SK-N-SH (cell line): ENCODE data around the gene MET. TPM values are rescaled to one million over a fixed set of nuclear protein-coding genes. Genes with fewer than 3 reads are reported as not detected.
"Not testable (repeated sequence)": the region's sequence is repeated elsewhere in the genome, so short reads cannot be mapped to it uniquely, and the experiment has no call there.

Source experiments
- CTCF ChIA-PET: fragments of 300-600, 350-600 bp; formaldehyde crosslinking; extraction: SDS; loops from one replicate; lab custom pipeline; 2021; lab: Yijun Ruan, JAX
- POLR2A ChIA-PET: fragments of 350-600 bp; sonication (Branson Sonifier 250); formaldehyde crosslinking; extraction: SDS; loops from one replicate; lab custom pipeline; 2020; ENCODE audit warnings: antibody characterized with exemption, inconsistent platforms; lab: Yijun Ruan, JAX
- DNase-seq: peaks from one replicate; pipeline ENCODE4 v3.0.0; 2012
- H2AFZ ChIP-seq: fragments of 200-600 bp; sonication (generic); 2 replicates; pipeline ENCODE4 v1.8.1; 2016; ENCODE audit warnings: antibody characterized with exemption, mild to moderate bottlenecking, low read depth
- H3F3A ChIP-seq: fragments of 200-600 bp; sonication (generic); replicated peaks from 2 replicates; pipeline ENCODE3; 2016; ENCODE audit warnings: antibody characterized with exemption, mild to moderate bottlenecking; ENCODE audit not compliant: insufficient read depth
- H3K27ac ChIP-seq, 2 experiments: fragments of 200-500 bp in 1 of 2; fragments of 200-600 bp in 1 of 2; sonication (Bioruptor generic) in 1 of 2; sonication (generic), shearing (Covaris generic) in 1 of 2; 2 replicates each; pipeline versions ENCODE4 v1.5.1 to v1.6.1; 2014 to 2016; ENCODE audit warnings: low read depth in 2 of 2, inconsistent platforms in 1 of 2, low read length in 1 of 2, mild to moderate bottlenecking in 1 of 2, mixed read lengths in 1 of 2
- H3K27me3 ChIP-seq: fragments of 200-600 bp; sonication (generic), shearing (Covaris generic); 2 replicates; pipeline ENCODE4 v1.6.1; 2016; ENCODE audit warnings: mixed run types; ENCODE audit not compliant: insufficient read depth
- H3K36me3 ChIP-seq, 2 experiments: fragments of 200-500 bp in 1 of 2; fragments of 200-600 bp in 1 of 2; sonication (Bioruptor generic) in 1 of 2; sonication (generic) in 1 of 2; replicated peaks in 1 of 2; 2 replicates each; pipeline versions ENCODE3 to v1.5.1; 2014 to 2016; ENCODE audit warnings: low read length in 1 of 2, mild to moderate bottlenecking in 1 of 2; ENCODE audit not compliant: insufficient read depth in 2 of 2, control insufficient read depth in 1 of 2
- H3K4me1 ChIP-seq, 2 experiments: fragments of 200-500 bp in 1 of 2; fragments of 200-600 bp in 1 of 2; sonication (Bioruptor generic) in 1 of 2; sonication (generic), shearing (Covaris generic) in 1 of 2; 2 replicates each; pipeline versions ENCODE4 v1.5.1 to v1.6.1; 2014 to 2016; ENCODE audit warnings: low read depth in 1 of 2, low read length in 1 of 2, mixed run types in 1 of 2; ENCODE audit not compliant: insufficient read depth in 2 of 2, control insufficient read depth in 1 of 2
- H3K4me2 ChIP-seq: fragments of 200-600 bp; sonication (generic), shearing (Covaris generic); 2 replicates; pipeline ENCODE4 v1.6.1; 2017; ENCODE audit warnings: mixed run types
- H3K4me3 ChIP-seq, 2 experiments: fragments of 200-500 bp in 1 of 2; fragments of 200-600 bp in 1 of 2; sonication (Bioruptor generic) in 1 of 2; sonication (generic), shearing (Covaris generic) in 1 of 2; 2 replicates each; pipeline versions ENCODE4 v1.5.1 to v1.8.1; 2014 to 2016; ENCODE audit warnings: low read depth in 2 of 2, inconsistent platforms in 1 of 2, low read length in 1 of 2, mild to moderate bottlenecking in 1 of 2, mixed read lengths in 1 of 2, moderate library complexity in 1 of 2
- H3K79me2 ChIP-seq: fragments of 200-600 bp; sonication (generic); 2 replicates; pipeline ENCODE4 v1.8.1; 2017; ENCODE audit warnings: mild to moderate bottlenecking; ENCODE audit not compliant: insufficient read depth
- H3K9ac ChIP-seq: fragments of 200-600 bp; sonication (generic); 2 replicates; pipeline ENCODE4 v1.6.1; 2017; ENCODE audit warnings: mixed run types
- H3K9me2 ChIP-seq: fragments of 200-600 bp; sonication (generic); 2 replicates; pipeline ENCODE4 v1.6.1; 2017; ENCODE audit warnings: mixed run types
- H3K9me3 ChIP-seq: fragments of 200-600 bp; sonication (generic); 2 replicates; pipeline ENCODE4 v1.6.1; 2017; ENCODE audit warnings: mixed run types, mild to moderate bottlenecking, moderate library complexity
- H4K20me1 ChIP-seq: fragments of 200-600 bp; sonication (generic); 2 replicates; pipeline ENCODE4 v1.6.1; 2017; ENCODE audit warnings: mild to moderate bottlenecking, mixed run types; ENCODE audit not compliant: insufficient read depth
- EP300 ChIP-seq, 2 experiments: IDR thresholded peaks; 2 replicates each; pipeline versions ENCODE4 v1.4.0 to v1.6.1; 2012; ENCODE audit warnings: borderline replicate concordance in 1 of 2, low read depth in 1 of 2, low read length in 1 of 2
- EZH2phosphoT487 ChIP-seq: fragments of 200-600 bp; sonication (generic); IDR thresholded peaks from 2 replicates; pipeline ENCODE4 v1.6.1; 2017; ENCODE audit warnings: low read depth, mixed run types, mild to moderate bottlenecking, antibody characterized with exemption, moderate library complexity, borderline replicate concordance
- FOXM1 ChIP-seq: IDR thresholded peaks from 2 replicates; pipeline ENCODE4 v1.4.0; 2012; ENCODE audit warnings: low read depth, mild to moderate bottlenecking
- GATA2 ChIP-seq: sonication (generic); formaldehyde crosslinking; IDR thresholded peaks from 2 replicates; pipeline ENCODE4 v1.5.0; 2020; ENCODE audit warnings: mild to moderate bottlenecking, missing genetic modification reagents
- JUND ChIP-seq: IDR thresholded peaks from 2 replicates; pipeline ENCODE4 v1.4.0; 2012
- MEF2A ChIP-seq: IDR thresholded peaks from 2 replicates; pipeline ENCODE4 v1.4.0; 2012; ENCODE audit warnings: low read depth, borderline replicate concordance
- MXI1 ChIP-seq: IDR thresholded peaks from 2 replicates; pipeline ENCODE4 v1.6.1; 2012; ENCODE audit warnings: mild to moderate bottlenecking, low read depth, low read length, improper control_type of control experiment
- RFX5 ChIP-seq: IDR thresholded peaks from 2 replicates; pipeline ENCODE4 v1.6.1; 2012; ENCODE audit warnings: mild to moderate bottlenecking, improper control_type of control experiment, low read length
- RXRA ChIP-seq: IDR thresholded peaks from 2 replicates; pipeline ENCODE4 v1.4.0; 2012; ENCODE audit warnings: low read depth, mild to moderate bottlenecking, borderline replicate concordance
- SIN3A ChIP-seq: IDR thresholded peaks from 2 replicates; pipeline ENCODE4 v1.6.1; 2012; ENCODE audit warnings: low read depth, mild to moderate bottlenecking, low read length, moderate library complexity, borderline replicate concordance
- TCF12 ChIP-seq: IDR thresholded peaks from 2 replicates; pipeline ENCODE4 v1.4.0; 2012
- TEAD4 ChIP-seq: IDR thresholded peaks from 2 replicates; pipeline ENCODE4 v1.4.0; 2012; ENCODE audit warnings: mild to moderate bottlenecking, borderline replicate concordance; ENCODE audit not compliant: insufficient read depth
- YY1 ChIP-seq: IDR thresholded peaks from 2 replicates; pipeline ENCODE4 v1.4.0; 2012; ENCODE audit warnings: low read depth, mild to moderate bottlenecking
- WGBS: methylation state at CpG from one replicate; pipeline ENCODE4 v1.1.6; 2017; ENCODE audit warnings: low lambda C conversion rate; 5-methylcytosine and 5-hydroxymethylcytosine counted together
- polyA plus RNA-seq, 3 experiments: library from polyadenylated mRNA; depleted of rRNA; stranded (reverse); fragments of >200 nt; gene quantifications; 2 replicates each; pipeline ENCODE4 v1.2.3, GENCODE V29; 2012
- TF ChIP-seq, protein P1 (sequence below): fragments of 150-350 bp; IDR thresholded peaks from 2 replicates; pipeline ENCODE4 v1.6.1; 2016; ENCODE audit warnings: mild to moderate bottlenecking, low read depth, low read length

The MET gene
- polyA plus RNA-seq, 1 of the 3 experiments (the other 2 are of a cell fraction): 38.7 TPM

DNA sequence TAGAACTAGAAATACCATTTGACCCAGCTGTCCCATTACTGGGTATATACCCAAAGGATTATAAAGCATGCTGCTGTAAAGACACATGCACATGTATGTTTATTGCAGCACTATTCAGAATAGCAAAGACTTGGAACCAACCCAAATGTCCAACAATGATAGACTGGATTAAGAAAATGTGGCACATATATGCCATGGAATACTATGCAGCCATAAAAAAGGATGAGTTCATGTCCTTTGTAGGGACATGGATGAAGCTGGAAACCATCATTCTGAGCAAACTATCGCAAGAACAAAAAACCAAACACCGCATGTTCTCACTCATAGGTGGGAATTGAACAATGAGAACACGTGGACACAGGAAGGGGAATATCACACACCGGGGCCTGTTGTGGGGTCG is 74.4 kb downstream of the MET start:
- H3K27ac ChIP-seq, H3K4me3 ChIP-seq, H3K9me2 ChIP-seq, H3K9me3 ChIP-seq, H2AFZ ChIP-seq, H3F3A ChIP-seq, H4K20me1 ChIP-seq, H3K79me2 ChIP-seq, H3K9ac ChIP-seq, DNase-seq, H3K4me1 ChIP-seq, CTCF ChIA-PET, POLR2A ChIA-PET, H3K4me2 ChIP-seq, H3K36me3 ChIP-seq: not testable (repeated sequence)
- 47% methylated on average over 5 of the region's 5 CpGs for WGBS
- peaks cover 14% of the 10 kb centered on the region; the same call in 1 of the 2 replicates for H3K27me3 ChIP-seq

DNA sequence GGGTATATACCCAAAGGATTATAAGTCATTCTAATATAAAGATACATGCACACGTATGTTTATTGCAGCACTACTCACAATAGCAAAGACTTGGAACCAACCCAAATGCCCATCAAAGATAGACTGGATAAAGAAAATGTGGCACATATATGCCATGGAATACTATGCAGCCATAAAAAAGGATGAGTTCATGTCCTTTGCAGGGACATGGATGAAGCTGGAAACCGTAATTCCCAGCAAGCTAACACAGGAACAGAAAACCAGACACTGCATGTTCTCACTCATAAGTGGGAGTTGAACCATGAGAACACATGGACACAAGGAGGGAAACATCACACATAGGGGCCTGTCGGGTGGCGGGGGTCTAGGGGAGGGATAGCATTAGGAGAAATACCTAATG is 79.1 kb downstream of the MET start:
- H4K20me1 ChIP-seq, H3K27ac ChIP-seq, H3F3A ChIP-seq, H3K79me2 ChIP-seq, H3K4me3 ChIP-seq, POLR2A ChIA-PET, DNase-seq, H3K9me3 ChIP-seq, H3K9ac ChIP-seq, H2AFZ ChIP-seq, H3K4me1 ChIP-seq, H3K9me2 ChIP-seq, H3K4me2 ChIP-seq: not testable (repeated sequence)
- CTCF ChIA-PET: interaction anchor here (0.9 kb wide), 1 partner anchor 9 kb away, joined by 3 read pairs; no protein-coding TSS in a partner anchor
- H3K36me3 ChIP-seq: peaks cover 0 to 12% of the 10 kb centered on the region in 2 experiments
- WGBS: 44% methylated on average over 4 of the region's 4 CpGs
- H3K27me3 ChIP-seq: peaks cover 13% of the 10 kb centered on the region; the same call in 1 of the 2 replicates

DNA sequence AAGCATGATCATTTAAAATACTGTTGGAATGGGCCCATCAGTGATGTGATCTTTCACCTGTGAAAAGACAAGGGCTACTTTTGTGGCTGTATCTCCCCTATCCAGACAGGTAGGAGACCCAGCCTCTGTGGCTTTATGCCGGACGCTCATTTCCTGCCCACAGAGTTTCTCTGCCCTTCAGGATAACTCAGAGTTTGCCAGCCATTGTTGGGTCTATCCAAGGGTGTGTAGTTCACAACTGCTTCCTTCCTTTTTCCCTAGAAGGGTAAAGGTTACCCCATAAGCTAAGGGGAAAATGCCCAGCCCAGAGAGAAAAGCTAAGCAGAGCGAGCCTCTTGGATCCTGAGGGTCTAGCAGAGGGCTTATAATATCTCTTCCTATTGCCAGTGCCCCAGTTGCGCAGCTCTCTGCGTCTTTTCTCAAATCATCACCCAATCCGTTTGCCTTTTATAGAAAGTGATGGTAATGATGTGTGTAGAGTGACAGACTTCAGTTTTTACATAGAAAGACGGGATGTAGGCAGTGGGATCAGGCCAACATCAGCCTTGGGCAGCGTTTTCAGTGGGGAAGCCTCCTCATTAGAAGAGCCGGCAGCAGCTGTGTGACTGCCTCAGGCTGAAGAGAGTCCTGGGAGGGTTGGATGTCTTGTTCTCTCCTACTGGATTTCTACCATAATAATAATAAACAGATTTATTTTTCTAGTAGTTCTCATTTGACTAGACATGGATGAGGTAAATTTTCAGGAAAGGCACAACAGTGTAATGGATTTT is 80.5 kb downstream of the MET start:
- CTCF ChIA-PET: interaction anchor here (1.2 to 1.4 kb wide), 2 partner anchors 13 to 26 kb away, joined by 3 to 5 read pairs; no protein-coding TSS in a partner anchor
- no peaks in the 10 kb centered on the region for H3K4me1 ChIP-seq
- no peaks in the 10 kb centered on the region for H4K20me1 ChIP-seq
- WGBS: 42% methylated on average over 9 of the region's 9 CpGs
- TF ChIP-seq EZH2phosphoT487: no peak
- no peak for TF ChIP-seq EP300 (IDR thresholded peaks at IDR 0.05; ENCODE audit: borderline replicate concordance in 1 of 2, low read depth in 1 of 2, low read length in 1 of 2)
- TF ChIP-seq MEF2A: no peak
- no peaks in the 10 kb centered on the region for H3K79me2 ChIP-seq
- no peak overlapping the region for H3K4me2 ChIP-seq
- no peaks in the 10 kb centered on the region for H3K9me2 ChIP-seq
- H3K27me3 ChIP-seq: peaks cover 13% of the 10 kb centered on the region; the same call in 1 of the 2 replicates
- no peaks in the 10 kb centered on the region for H3F3A ChIP-seq
- H3K4me3 ChIP-seq: no peak overlapping the region
- no peak overlapping the region for H2AFZ ChIP-seq
- no peak for DNase-seq
- H3K27ac ChIP-seq: no peak overlapping the region
- H3K36me3 ChIP-seq: peaks cover 2 to 19% of the 10 kb centered on the region in 2 experiments
- H3K9me3 ChIP-seq: no peaks in the 10 kb centered on the region
- H3K9ac ChIP-seq: no peak overlapping the region
- POLR2A ChIA-PET: no interaction called here

DNA sequence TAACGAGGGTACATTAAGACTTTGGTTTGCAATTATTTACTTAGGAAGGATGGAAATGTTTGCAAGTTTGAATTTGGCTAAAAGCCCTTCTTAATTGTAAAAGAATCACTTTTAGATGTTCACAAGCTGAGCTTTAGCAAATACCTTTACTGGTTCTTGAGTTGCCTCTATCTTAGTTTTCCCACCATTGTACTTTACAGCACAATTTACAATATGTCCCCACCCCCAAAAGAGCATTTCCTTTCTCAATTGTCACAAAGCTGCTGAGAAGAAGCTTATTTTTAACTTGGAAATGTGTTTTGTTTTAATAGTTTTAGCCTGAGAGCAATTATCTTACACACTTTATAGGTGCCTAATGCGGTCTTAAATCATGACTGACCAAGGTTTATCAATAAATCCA is 81.1 kb downstream of the MET start:
- no peaks in the 10 kb centered on the region for H4K20me1 ChIP-seq
- peaks cover 13% of the 10 kb centered on the region; the same call in 1 of the 2 replicates for H3K27me3 ChIP-seq
- no peaks in the 10 kb centered on the region for H3K79me2 ChIP-seq
- POLR2A ChIA-PET: no interaction called here
- 28% methylated on average over 2 of the region's 2 CpGs for WGBS
- no peaks in the 10 kb centered on the region for H3F3A ChIP-seq
- H3K4me3 ChIP-seq: no peak overlapping the region
- no peak overlapping the region for H3K27ac ChIP-seq
- H3K9me3 ChIP-seq: no peaks in the 10 kb centered on the region
- no peak overlapping the region for H2AFZ ChIP-seq
- H3K9ac ChIP-seq: no peak overlapping the region
- CTCF ChIA-PET: interaction anchor here (1.2 to 1.4 kb wide), 2 partner anchors 14 to 26 kb away, joined by 3 to 5 read pairs; no protein-coding TSS in a partner anchor
- no peak overlapping the region for H3K4me2 ChIP-seq
- no peak for DNase-seq
- H3K9me2 ChIP-seq: no peaks in the 10 kb centered on the region
- H3K4me1 ChIP-seq: no peaks in the 10 kb centered on the region
- peaks cover 3 to 19% of the 10 kb centered on the region in 2 experiments for H3K36me3 ChIP-seq
- TF ChIP-seq TCF12: no peak
- TF ChIP-seq, protein P1, sequence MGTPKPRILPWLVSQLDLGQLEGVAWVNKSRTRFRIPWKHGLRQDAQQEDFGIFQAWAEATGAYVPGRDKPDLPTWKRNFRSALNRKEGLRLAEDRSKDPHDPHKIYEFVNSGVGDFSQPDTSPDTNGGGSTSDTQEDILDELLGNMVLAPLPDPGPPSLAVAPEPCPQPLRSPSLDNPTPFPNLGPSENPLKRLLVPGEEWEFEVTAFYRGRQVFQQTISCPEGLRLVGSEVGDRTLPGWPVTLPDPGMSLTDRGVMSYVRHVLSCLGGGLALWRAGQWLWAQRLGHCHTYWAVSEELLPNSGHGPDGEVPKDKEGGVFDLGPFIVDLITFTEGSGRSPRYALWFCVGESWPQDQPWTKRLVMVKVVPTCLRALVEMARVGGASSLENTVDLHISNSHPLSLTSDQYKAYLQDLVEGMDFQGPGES: no peak
- TF ChIP-seq MEF2A: no peak
- no peak for TF ChIP-seq RXRA
- no peak for TF ChIP-seq RFX5
- no peak for TF ChIP-seq TEAD4
- TF ChIP-seq JUND: no peak
- no peak for TF ChIP-seq MXI1
- TF ChIP-seq FOXM1: no peak
- no peak for TF ChIP-seq GATA2
- TF ChIP-seq SIN3A: no peak
- no peak for TF ChIP-seq YY1
